Kidney (tissue), 14 donors: ENCODE data around the gene RNF175. TPM values are rescaled to one million over a fixed set of nuclear protein-coding genes. Genes with fewer than 3 reads are reported as not detected.
A peak's percentile ranks its signal among the peaks of the same experiment; 100 is the strongest.

ENCODE experiments used
- DNase-seq, 5 donors: peaks; one replicate each; pipeline ENCODE4 v3.0.0-alpha.2; 2013 to 2020
- FAIRE-seq: peaks from 2 replicates; lab custom pipeline; 2012; peaks lifted over from hg19 to GRCh38; lab: Jason Lieb, UNC
- H3K27ac ChIP-seq, 2 donors: one replicate each; pipeline ENCODE4 v1.7.0; 2013; ENCODE audit warnings: low read depth in 2 of 2, low read length in 2 of 2, inconsistent platforms in 1 of 2
- H3K27me3 ChIP-seq: one replicate; pipeline ENCODE4 v1.7.1; 2013; ENCODE audit warnings: low read length, inconsistent platforms; ENCODE audit not compliant: control insufficient read depth, insufficient read depth
- H3K36me3 ChIP-seq, 3 donors: one replicate each; pipeline versions ENCODE4 v1.7.0 to v1.7.1; 2013; ENCODE audit warnings: low read length in 3 of 3, control low read depth in 1 of 3, inconsistent platforms in 1 of 3; ENCODE audit not compliant: insufficient read depth in 3 of 3, control insufficient read depth in 2 of 3
- H3K4me1 ChIP-seq, 3 donors: one replicate each; pipeline versions ENCODE4 v1.7.0 to v1.7.1; 2013; ENCODE audit warnings: low read length in 3 of 3, inconsistent platforms in 1 of 3, low read depth in 1 of 3; ENCODE audit not compliant: control insufficient read depth in 2 of 3, insufficient read depth in 2 of 3
- H3K4me3 ChIP-seq, 3 donors: one replicate each; pipeline versions ENCODE4 v1.7.0 to v1.8.1; 2013; ENCODE audit warnings: low read length in 3 of 3, control low read depth in 1 of 3, inconsistent platforms in 1 of 3
- H3K9ac ChIP-seq, 3 donors: one replicate each; pipeline versions ENCODE4 v1.7.0 to v1.7.1; 2013; ENCODE audit warnings: low read length in 3 of 3, control low read depth in 1 of 3, inconsistent platforms in 1 of 3
- H3K9me3 ChIP-seq, 3 donors: one replicate each; pipeline versions ENCODE4 v1.7.0 to v1.7.1; 2013; ENCODE audit warnings: low read length in 3 of 3, control low read depth in 1 of 3, inconsistent platforms in 1 of 3; ENCODE audit not compliant: control insufficient read depth in 2 of 3, insufficient read depth in 1 of 3
- CTCF ChIP-seq: IDR thresholded peaks from 3 replicates; pipeline ENCODE4 v1.5.1; 2012; ENCODE audit warnings: mild to moderate bottlenecking, moderate library complexity, borderline replicate concordance; ENCODE audit not compliant: insufficient read depth; ENCODE audit errors: extremely low read depth
- intact Hi-C: fragments of 100-400 bp; cut with DNase I; formaldehyde crosslinking; loops from one replicate; pipeline ENCODE4 v1.11.1; 2022
- polyA plus RNA-seq: library from polyadenylated mRNA; stranded (reverse); fragments of 350-450 nt; fragmentation: Illumina TruSeq; extraction: RNeasy Lipid Tissue Mini Kit (QIAGEN cat#74804); gene quantifications from one replicate; pipeline ENCODE4 v1.2.3, GENCODE V29; 2014; ENCODE audit warnings: low read depth, low replicate concordance; ENCODE audit not compliant: insufficient read depth
- total RNA-seq: library from RNA; stranded (reverse); fragmentation: NEBNext Ultra II Directional; extraction: Animal tissue kit (Norgen Biotek cat#: 25700); gene quantifications from one replicate; pipeline ENCODE4 v1.2.1, GENCODE V29; 2021
- donor health status: control.
- donor health status: control.
- donor health status: control.
- donor health status: control.
- donor health status: control.
- donor health status: DM: yes; HTN: yes; CAD: no.
- donor health status: Normal renal cell carcinoma (clear cell type).

The RNF175 gene
- total and polyA plus RNA-seq, 2 donors from 2014 or later = 0.25 TPM; not detected in 1

DNA sequence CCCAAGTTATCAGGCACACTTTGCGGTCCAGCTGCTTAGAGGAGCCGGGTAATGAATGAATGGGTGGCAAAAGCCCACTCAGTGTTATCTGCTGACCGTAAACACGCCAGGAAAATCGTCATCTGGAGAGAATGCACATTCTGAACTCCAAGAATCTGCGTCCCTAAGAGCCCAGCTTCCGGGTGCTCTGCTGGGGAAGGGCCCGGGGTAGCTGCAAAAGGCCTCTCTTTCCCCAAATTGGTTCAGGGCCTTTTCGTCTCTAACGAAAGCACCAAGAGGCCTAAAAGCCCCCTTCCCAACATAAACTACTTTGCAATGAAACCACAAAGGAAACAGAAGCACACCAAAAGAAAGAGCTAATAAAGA, 30.7 kb upstream of the RNF175 start:
- H3K27ac ChIP-seq = no peak overlapping the region
- TF ChIP-seq CTCF = no peak
- intact Hi-C loops = no loop called here
- peak in 1 of 5 donors; percentile 45 for DNase-seq
- no peak overlapping the region for H3K4me3 ChIP-seq
- H3K36me3 ChIP-seq = no peaks in the 10 kb centered on the region
- peaks cover 0 to 11% (median 0%) of the 10 kb centered on the region in 3 donors for H3K4me1 ChIP-seq
- H3K9ac ChIP-seq = no peak overlapping the region
- H3K27me3 ChIP-seq = peaks cover 19% of the 10 kb centered on the region
- no peak for FAIRE-seq
- H3K9me3 ChIP-seq = no peaks in the 10 kb centered on the region

GRCh38 chr4:153789741-153790499, 30.1 kb upstream of the RNF175 start:
- TF ChIP-seq CTCF = no peak
- DNase-seq = peak; percentile 29 to 60 (median 51)
- Histone ChIP-seq H3K4me1 (peaks cover 0 to 11% (median 0%) of the 10 kb centered on the region in 3 donors), H3K27ac (no peak overlapping the region), H3K4me3 (no peak overlapping the region), H3K9me3 (no peaks in the 10 kb centered on the region), H3K36me3 (no peaks in the 10 kb centered on the region), H3K27me3 (peaks cover 19% of the 10 kb centered on the region), H3K9ac (no peak overlapping the region)
- intact Hi-C loops = no loop called here
- no peak for FAIRE-seq

- H3K27ac ChIP-seq = no peak within 1 kb of the TSS
- peak; percentile 73 to 86 (median 78) for DNase-seq
Observed at GRCh38 chr4:153788413-153789276, 28.8 kb upstream of the RNF175 start, which contains the start of gene SFRP2. Gene SFRP2, minus strand, starts transcription at chr4:153789083. Its CDS starts 248 bp downstream, at chr4:153788835.

More at GRCh38 chr4:153788413-153789276, 28.8 kb upstream of the RNF175 start, which contains the start of gene SFRP2:
- H3K4me1 ChIP-seq = peaks cover 0 to 11% (median 0%) of the 10 kb centered on the region in 3 donors
- no peaks in the 10 kb centered on the region for H3K9me3 ChIP-seq
- no peaks in the 10 kb centered on the region for H3K36me3 ChIP-seq
- peak within 1 kb of the TSS in 1 of 3 donors; percentile 20 for H3K4me3 ChIP-seq
- TF ChIP-seq CTCF = no peak
- peaks cover 19% of the 10 kb centered on the region for H3K27me3 ChIP-seq
- intact Hi-C loops = no loop called here
- no peak for FAIRE-seq
- no peak within 1 kb of the TSS for H3K9ac ChIP-seq
